DND-41 (cell line): ENCODE data around the gene APOM.

Source experiments
- ATAC-seq: fragments of 200-7000 bp; cut with Tn5 transposase; 3 replicates; pipeline ENCODE4 v1.9.1; 2021; ENCODE audit warnings: low read depth; ENCODE audit not compliant: insufficient read depth
- DNase-seq: peaks from one replicate; pipeline ENCODE4 v3.0.0-alpha.2; 2020
- H2AFZ ChIP-seq: 2 replicates; pipeline ENCODE4 v1.6.0; 2012; ENCODE audit warnings: low read depth, low read length
- H3K27ac ChIP-seq: 2 replicates; pipeline ENCODE4 v1.5.1; 2012; ENCODE audit warnings: low read length, inconsistent platforms
- H3K27me3 ChIP-seq: fragments of 200-600 bp; sonication (generic); 2 replicates; pipeline ENCODE4 v1.6.0; 2012; ENCODE audit warnings: low read length, mild to moderate bottlenecking, inconsistent platforms; ENCODE audit not compliant: insufficient read depth, poor library complexity
- H3K36me3 ChIP-seq: 2 replicates; pipeline ENCODE4 v1.5.1; 2012; ENCODE audit warnings: low read length, inconsistent platforms; ENCODE audit not compliant: insufficient read depth
- H3K4me1 ChIP-seq: 2 replicates; pipeline ENCODE4 v1.5.1; 2012; ENCODE audit warnings: mild to moderate bottlenecking, low read length; ENCODE audit not compliant: insufficient read depth
- H3K4me2 ChIP-seq: 2 replicates; pipeline ENCODE4 v1.6.0; 2012; ENCODE audit warnings: mild to moderate bottlenecking, moderate library complexity, low read length, inconsistent platforms; ENCODE audit not compliant: insufficient read depth
- H3K4me3 ChIP-seq, 2 experiments: fragments of 200-600 bp in 1 of 2; shearing (Covaris generic) in 1 of 2; 2 replicates each; pipeline ENCODE4 v1.5.1; 2012 to 2016; ENCODE audit warnings: inconsistent platforms in 2 of 2, low read length in 2 of 2, mild to moderate bottlenecking in 2 of 2, low read depth in 1 of 2, moderate library complexity in 1 of 2
- H3K79me2 ChIP-seq: 2 replicates; pipeline ENCODE4 v1.6.0; 2012; ENCODE audit warnings: low read length, inconsistent platforms; ENCODE audit not compliant: insufficient read depth
- H3K9ac ChIP-seq: 2 replicates; pipeline ENCODE4 v1.6.0; 2012; ENCODE audit warnings: low read depth, mild to moderate bottlenecking, inconsistent platforms, low read length, moderate library complexity
- H3K9me3 ChIP-seq: 2 replicates; pipeline ENCODE4 v1.5.1; 2012; ENCODE audit warnings: low read length, moderate library complexity, mild to moderate bottlenecking, inconsistent platforms; ENCODE audit not compliant: insufficient read depth, severe bottlenecking
- H4K20me1 ChIP-seq: 2 replicates; pipeline ENCODE4 v1.6.0; 2012; ENCODE audit warnings: low read length; ENCODE audit not compliant: insufficient read depth
- CTCF ChIP-seq: IDR thresholded peaks from 2 replicates; pipeline ENCODE4 v1.5.1; 2012; ENCODE audit warnings: borderline replicate concordance, low read length, moderate library complexity, mild to moderate bottlenecking; ENCODE audit not compliant: poor library complexity, severe bottlenecking; ENCODE audit errors: extremely low read depth
- EZH2 ChIP-seq: IDR thresholded peaks from 3 replicates; pipeline ENCODE4 v1.6.1; 2012; ENCODE audit warnings: borderline replicate concordance, low read depth, mild to moderate bottlenecking, moderate library complexity, low read length, inconsistent platforms; ENCODE audit not compliant: severe bottlenecking

Gene APOM

GRCh38 chr6:31655349-31656237 is at the start of gene APOM:
APOM (plus strand) TSS chr6:31655894; CDS start chr6:31655967, 73 bp downstream.
- H3K27me3 ChIP-seq, result no peaks in the 10 kb centered on the region
- peaks cover 54% of the 10 kb centered on the region for H3K4me1 ChIP-seq
- no peak within 1 kb of the TSS for H3K4me3 ChIP-seq
- no peak within 1 kb of the TSS for H3K4me2 ChIP-seq
- H3K36me3 ChIP-seq, result peaks cover 57% of the 10 kb centered on the region
- DNase-seq (no peak), ATAC-seq (no peak)
- H3K27ac ChIP-seq, result no peak within 1 kb of the TSS
- no peak for TF ChIP-seq EZH2
- TF ChIP-seq CTCF, result no peak
- H3K9me3 ChIP-seq, result no peaks in the 10 kb centered on the region
- H3K79me2 ChIP-seq, result peaks cover 67% of the 10 kb centered on the region
- no peak within 1 kb of the TSS for H2AFZ ChIP-seq
- no peak within 1 kb of the TSS for H3K9ac ChIP-seq
- peaks cover 25% of the 10 kb centered on the region for H4K20me1 ChIP-seq

GRCh38 chr6:31607317-31607716 is 48.4 kb upstream of the APOM start:
- H3K4me3 ChIP-seq, result no peak overlapping the region
- no peak for TF ChIP-seq CTCF
- TF ChIP-seq EZH2, result no peak
- no peak overlapping the region for H2AFZ ChIP-seq
- no peaks in the 10 kb centered on the region for H3K79me2 ChIP-seq
- H3K36me3 ChIP-seq, result no peaks in the 10 kb centered on the region
- H4K20me1 ChIP-seq, result no peaks in the 10 kb centered on the region
- no peak for DNase-seq
- no peak overlapping the region for H3K9ac ChIP-seq
- no peaks in the 10 kb centered on the region for H3K27me3 ChIP-seq
- H3K27ac ChIP-seq, result no peak overlapping the region
- no peak overlapping the region for H3K4me2 ChIP-seq
- ATAC-seq, result no peak
- no peaks in the 10 kb centered on the region for H3K4me1 ChIP-seq
- no peaks in the 10 kb centered on the region for H3K9me3 ChIP-seq

GRCh38 chr6:31609519-31610406 is 45.9 kb upstream of the APOM start:
- no peak for ATAC-seq
- Histone ChIP-seq H2AFZ (no peak overlapping the region), H3K79me2 (no peaks in the 10 kb centered on the region), H3K9me3 (no peaks in the 10 kb centered on the region), H3K9ac (no peak overlapping the region), H3K27ac (no peak overlapping the region), H3K27me3 (no peaks in the 10 kb centered on the region), H3K4me1 (peaks cover 7% of the 10 kb centered on the region), H3K36me3 (no peaks in the 10 kb centered on the region), H3K4me2 (no peak overlapping the region), H3K4me3 (no peak overlapping the region), H4K20me1 (no peaks in the 10 kb centered on the region)
- DNase-seq, result no peak
- no peak for TF ChIP-seq CTCF
- TF ChIP-seq EZH2, result no peak
